ENCODE results near the gene HSD17B4. TPM values are rescaled to one million over a fixed set of nuclear protein-coding genes. Genes with fewer than 3 reads are reported as not detected.

HSD17B4 gene
- total RNA-seq, 1 experiment from 2014 or later: 269 TPM

GRCh38 chr5:119470105-119470763 lies 17.9 kb downstream of the HSD17B4 start:
- Histone ChIP-seq H3K27me3 (ENCODE audit: insufficient read depth, low read length) (no peaks in the 10 kb centered on the region), H2BK5ac (ENCODE audit: insufficient read length, low read length) (no peak overlapping the region), H3K14ac (ENCODE audit: insufficient read depth, low read length) (no peak overlapping the region), H3K4me1 (ENCODE audit: insufficient read depth, low read length) (peaks cover 6% of the 10 kb centered on the region), H3K18ac (ENCODE audit: insufficient read length, low read depth, low read length) (no peak overlapping the region), H4K8ac (replicated peaks; ENCODE audit: insufficient read length, low read depth, low read length) (no peak overlapping the region), H3K9me3 (ENCODE audit: control insufficient read depth, low read depth, low read length) (no peaks in the 10 kb centered on the region), H3K79me1 (ENCODE audit: insufficient read depth, low read depth, low read length, poor library complexity, severe bottlenecking) (peaks cover 3% of the 10 kb centered on the region), H2BK15ac (ENCODE audit: low read depth, low read length) (no peak overlapping the region), H3T11ph (ENCODE audit: low read length) (no peak overlapping the region), H3K27ac (ENCODE audit: insufficient read length, low read depth, low read length) (no peak overlapping the region), H4K5ac (ENCODE audit: insufficient read length, low read depth, low read length) (no peak overlapping the region), H3K23me2 (ENCODE audit: insufficient read length, low read depth, low read length, poor library complexity, severe bottlenecking) (no peaks in the 10 kb centered on the region), H2AK5ac (ENCODE audit: insufficient read length, low read length) (no peak overlapping the region), H3K79me2 (ENCODE audit: insufficient read depth, low read length) (peaks cover 6% of the 10 kb centered on the region; the same call in 1 of the 2 replicates), H3K4ac (ENCODE audit: low read depth, low read length) (no peak overlapping the region), H3K4me2 (ENCODE audit: insufficient read depth, insufficient read length, low read length) (peak overlapping the region; percentile 0), H2BK120ac (ENCODE audit: low read depth, low read length, poor library complexity, severe bottlenecking) (no peak overlapping the region), H3K9ac (ENCODE audit: extremely low read depth, insufficient read length, low read length) (no peak overlapping the region), H3K23ac (ENCODE audit: insufficient read length, low read depth, low read length) (no peak overlapping the region), H2BK12ac (ENCODE audit: insufficient read length, low read depth, low read length) (no peak overlapping the region), H4K20me1 (ENCODE audit: control insufficient read depth, insufficient read depth, insufficient read length) (no peaks in the 10 kb centered on the region), H2AFZ (ENCODE audit: low read length) (no peak overlapping the region), H4K91ac (ENCODE audit: insufficient read length, low read depth, low read length) (no peak overlapping the region), H2BK20ac (ENCODE audit: low read depth, low read length, poor library complexity, severe bottlenecking) (no peak overlapping the region), H3K56ac (ENCODE audit: insufficient read length, low read depth, low read length) (no peak overlapping the region)
- Mint-ChIP-seq H3K36me3 (ENCODE audit: insufficient read depth in 1 of 3, low read depth in 3 of 3) (peaks cover 38 to 62% (median 56%) of the 10 kb centered on the region in 3 experiments), H3K9me3 (peaks cover 25 to 41% of the 10 kb centered on the region in 2 experiments), H3K4me3 (peak overlapping the region; percentile 25 to 33; a peak in 4 of 5 replicates), H3K4me1 (peaks cover 34 to 40% of the 10 kb centered on the region in 2 experiments), H3K27me3 (ENCODE audit: low read depth) (peaks cover 4% of the 10 kb centered on the region; the same call in 1 of the 2 replicates), H3K27ac (peak overlapping the region; percentile 38 to 94 (median 46); a peak in 4 of 7 replicates)
- WGBS (ENCODE audit: extremely low coverage, insufficient read length, low lambda C conversion rate): no CpG with 5 or more reads among the region's 3 CpGs
- no peak for TF ChIP-seq CTCF (conservative IDR thresholded peaks at IDR 0.05)
- peak; percentile 77 for DNase-seq

Data from H9 (cell line).